Testis (tissue), 3 donors: ENCODE results near the gene YJEFN3. TPM values are rescaled to one million over a fixed set of nuclear protein-coding genes. Genes with fewer than 3 reads are reported as not detected.

Experiments used
- DNase-seq: peaks from one replicate; pipeline ENCODE4 v3.0.0-alpha.2; 2019
- H3K27ac ChIP-seq, 2 donors: fragments of 200-600 bp; sonication (generic); one replicate each; pipeline ENCODE4 v1.5.1; 2019
- H3K27me3 ChIP-seq: fragments of 200-600 bp; sonication (generic); one replicate; pipeline ENCODE4 v1.5.1; 2019
- H3K36me3 ChIP-seq: fragments of 200-600 bp; sonication (generic); one replicate; pipeline ENCODE4 v1.5.1; 2017; ENCODE audit warnings: low read depth; ENCODE audit errors: missing control alignments
- H3K4me1 ChIP-seq: fragments of 200-600 bp; sonication (generic); one replicate; pipeline ENCODE4 v1.5.1; 2019
- H3K4me3 ChIP-seq, 2 donors: fragments of 200-600 bp; sonication (generic); one replicate each; pipeline ENCODE4 v1.5.1; 2017 to 2019
- H3K9me3 ChIP-seq: fragments of 200-600 bp; sonication (generic); one replicate; pipeline ENCODE4 v1.5.1; 2017
- POLR2A ChIP-seq: fragments of 450-650 bp; IDR thresholded peaks from one replicate; pipeline ENCODE4 v1.6.1; 2017; ENCODE audit warnings: antibody characterized with exemption, mild to moderate bottlenecking, moderate library complexity
- WGBS, 2 donors: methylation state at CpG; one replicate each; pipeline ENCODE4 v1.1.5; 2018; 5-methylcytosine and 5-hydroxymethylcytosine counted together
- intact Hi-C: fragments of 100-400 bp; cut with DNase I; formaldehyde crosslinking; loops from one replicate; pipeline ENCODE4 v1.15.1; 2023; ENCODE audit warnings: low total_unique reads
- polyA plus RNA-seq: library from polyadenylated mRNA; stranded (reverse); fragments of 350-450 nt; fragmentation: Illumina TruSeq; extraction: RNeasy Lipid Tissue Mini Kit (QIAGEN cat#74804); gene quantifications from one replicate; pipeline ENCODE4 v1.2.3, GENCODE V29; 2014; ENCODE audit warnings: low read depth, low replicate concordance; ENCODE audit not compliant: insufficient read depth
- total RNA-seq, 2 donors: library from RNA; depleted of rRNA; stranded (reverse); fragments of >200 nt; gene quantifications; one replicate each; pipeline ENCODE4 v1.2.3, GENCODE V29; 2016
- TF ChIP-seq, protein P1 (sequence below), 3 experiments: fragments of 450-650 bp in 2 of 3; fragments of 200-600 bp in 1 of 3; sonication (generic) in 1 of 3; IDR thresholded peaks; one replicate each; pipeline ENCODE4 v1.5.1; 2016 to 2019; ENCODE audit warnings: antibody characterized with exemption in 3 of 3, mild to moderate bottlenecking in 2 of 3, moderate library complexity in 1 of 3

The YJEFN3 gene
- total and polyA plus RNA-seq, 3 donors from 2014 or later = 24.2 to 49.1 (median 29.3) TPM

DNA sequence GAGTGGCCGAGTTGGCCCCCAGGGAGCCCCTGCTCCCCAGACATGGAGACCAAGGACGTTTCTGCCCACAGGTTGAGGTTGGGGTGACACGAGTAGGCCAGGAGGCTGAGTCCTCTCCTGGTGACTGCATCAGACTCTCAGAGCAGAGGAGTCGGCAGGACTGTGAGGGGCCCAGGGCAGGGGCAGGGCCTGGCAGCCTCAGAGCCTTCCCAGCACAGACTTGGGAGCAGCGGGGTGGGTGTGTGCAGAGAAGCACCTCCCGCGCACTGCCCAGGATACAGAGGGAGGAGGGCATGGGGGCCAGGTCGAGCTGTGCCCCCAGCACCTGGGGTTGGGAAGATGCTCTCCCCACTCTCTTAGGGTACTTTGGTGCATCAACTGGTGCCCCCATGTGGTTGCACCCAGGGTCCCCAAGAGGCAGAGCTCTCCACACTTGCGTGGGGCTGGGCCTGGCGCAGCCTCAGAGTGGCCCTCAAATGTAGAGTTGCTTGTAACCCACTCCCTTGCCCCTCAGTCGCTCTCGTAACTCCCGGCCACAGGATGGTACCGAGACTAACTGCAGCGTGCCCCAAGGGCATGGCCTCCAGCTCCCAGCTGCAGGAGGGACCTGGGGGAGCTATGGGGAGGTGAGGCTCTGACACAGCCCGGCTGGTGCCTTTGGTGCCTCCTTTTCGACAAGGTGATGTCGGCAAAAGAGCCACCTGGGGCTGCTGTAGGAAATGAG, 29.3 kb upstream of the YJEFN3 start:
- H3K27me3 ChIP-seq = no peaks in the 10 kb centered on the region
- 75 to 92% methylated on average over 5 to 18 of the region's 18 CpGs for WGBS, 2 donors
- H3K4me1 ChIP-seq = no peaks in the 10 kb centered on the region
- no peak for DNase-seq
- no peak overlapping the region for H3K4me3 ChIP-seq
- TF ChIP-seq POLR2A = no peak
- TF ChIP-seq, protein P1, sequence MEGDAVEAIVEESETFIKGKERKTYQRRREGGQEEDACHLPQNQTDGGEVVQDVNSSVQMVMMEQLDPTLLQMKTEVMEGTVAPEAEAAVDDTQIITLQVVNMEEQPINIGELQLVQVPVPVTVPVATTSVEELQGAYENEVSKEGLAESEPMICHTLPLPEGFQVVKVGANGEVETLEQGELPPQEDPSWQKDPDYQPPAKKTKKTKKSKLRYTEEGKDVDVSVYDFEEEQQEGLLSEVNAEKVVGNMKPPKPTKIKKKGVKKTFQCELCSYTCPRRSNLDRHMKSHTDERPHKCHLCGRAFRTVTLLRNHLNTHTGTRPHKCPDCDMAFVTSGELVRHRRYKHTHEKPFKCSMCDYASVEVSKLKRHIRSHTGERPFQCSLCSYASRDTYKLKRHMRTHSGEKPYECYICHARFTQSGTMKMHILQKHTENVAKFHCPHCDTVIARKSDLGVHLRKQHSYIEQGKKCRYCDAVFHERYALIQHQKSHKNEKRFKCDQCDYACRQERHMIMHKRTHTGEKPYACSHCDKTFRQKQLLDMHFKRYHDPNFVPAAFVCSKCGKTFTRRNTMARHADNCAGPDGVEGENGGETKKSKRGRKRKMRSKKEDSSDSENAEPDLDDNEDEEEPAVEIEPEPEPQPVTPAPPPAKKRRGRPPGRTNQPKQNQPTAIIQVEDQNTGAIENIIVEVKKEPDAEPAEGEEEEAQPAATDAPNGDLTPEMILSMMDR (IDR thresholded peaks at IDR 0.05) = no peak
- H3K36me3 ChIP-seq = no peaks in the 10 kb centered on the region
- no peaks in the 10 kb centered on the region for H3K9me3 ChIP-seq
- intact Hi-C loops = no loop called here
- no peak overlapping the region for H3K27ac ChIP-seq

GRCh38 chr19:19500975-19501644, 27.6 kb upstream of the YJEFN3 start:
- Histone ChIP-seq H3K27ac (no peak overlapping the region), H3K9me3 (no peaks in the 10 kb centered on the region), H3K27me3 (no peaks in the 10 kb centered on the region), H3K4me1 (no peaks in the 10 kb centered on the region), H3K36me3 (no peaks in the 10 kb centered on the region), H3K4me3 (no peak overlapping the region)
- 76 to 78% methylated on average over 24 to 34 of the region's 34 CpGs for WGBS, 2 donors
- no peak for DNase-seq
- intact Hi-C loops = no loop called here
- TF ChIP-seq, protein P1 (IDR thresholded peaks at IDR 0.05) = no peak
- no peak for TF ChIP-seq POLR2A

- no peaks in the 10 kb centered on the region for H3K27me3 ChIP-seq
- TF ChIP-seq POLR2A = no peak
- H3K4me1 ChIP-seq = no peaks in the 10 kb centered on the region
- H3K36me3 ChIP-seq = no peaks in the 10 kb centered on the region
- DNase-seq = no peak
- no peak overlapping the region for H3K4me3 ChIP-seq
- no peaks in the 10 kb centered on the region for H3K9me3 ChIP-seq
- H3K27ac ChIP-seq = no peak overlapping the region
- intact Hi-C loops = no loop called here
- WGBS, 2 donors = 85 to 91% methylated on average over 26 of the region's 26 CpGs
These were observed 26.9 kb upstream of the YJEFN3 start for GRCh38 chr19:19501798-19502197.

GRCh38 chr19:19502281-19502680, 26.4 kb upstream of the YJEFN3 start:
- Histone ChIP-seq H3K27ac (no peak overlapping the region), H3K9me3 (no peaks in the 10 kb centered on the region), H3K27me3 (no peaks in the 10 kb centered on the region), H3K4me3 (no peak overlapping the region), H3K36me3 (no peaks in the 10 kb centered on the region), H3K4me1 (no peaks in the 10 kb centered on the region)
- no peak for DNase-seq
- TF ChIP-seq, protein P1 (IDR thresholded peaks at IDR 0.05) = no peak
- no peak for TF ChIP-seq POLR2A
- WGBS, 2 donors = 94 to 95% methylated on average over 19 of the region's 19 CpGs
- intact Hi-C loops = no loop called here

- TF ChIP-seq, protein P1 (IDR thresholded peaks at IDR 0.05) = no peak
- TF ChIP-seq POLR2A = no peak
- no peak overlapping the region for H3K4me3 ChIP-seq
- intact Hi-C loops = no loop called here
- no peaks in the 10 kb centered on the region for H3K36me3 ChIP-seq
- H3K27me3 ChIP-seq = no peaks in the 10 kb centered on the region
- WGBS, 2 donors = 92 to 93% methylated on average over 18 of the region's 18 CpGs
- no peak overlapping the region for H3K27ac ChIP-seq
- DNase-seq = no peak
- no peaks in the 10 kb centered on the region for H3K4me1 ChIP-seq
- H3K9me3 ChIP-seq = no peaks in the 10 kb centered on the region
These were observed 25.7 kb upstream of the YJEFN3 start for GRCh38 chr19:19502808-19503602.
